A549 (cell line): ENCODE measurements around the gene TAOK3. TPM values are rescaled to one million over a fixed set of nuclear protein-coding genes. Genes with fewer than 3 reads are reported as not detected.

Experiments
- ATAC-seq, 2 experiments: fragments of 200-7000 bp in 1 of 2; fragments of >200 bp in 1 of 2; cut with Nextera tagmentation in 1 of 2; cut with Tn5 transposase in 1 of 2; 3 replicates each; pipeline versions ENCODE4 v1.8.0 to v1.9.1; 2018 to 2020; ENCODE audit warnings: mild to moderate bottlenecking in 1 of 2, moderate library complexity in 1 of 2
- CTCF ChIA-PET: fragments of 300-600 bp; sonication (Branson Sonifier 250); formaldehyde crosslinking; extraction: SDS; loops from one replicate; lab custom pipeline; 2021; ENCODE audit warnings: antibody characterized with exemption, inconsistent platforms; lab: Yijun Ruan, JAX
- POLR2A ChIA-PET: fragments of 350-600 bp; formaldehyde crosslinking; extraction: SDS; loops from one replicate; lab custom pipeline; 2021; ENCODE audit warnings: antibody characterized with exemption, inconsistent platforms; lab: Yijun Ruan, JAX
- DNase-seq, 2 experiments: peaks; one replicate each; pipeline versions ENCODE4 v3.0.0 to v3.0.0-alpha.2; 2011 to 2016; ENCODE audit warnings: low read depth in 1 of 2, low spot score in 1 of 2
- FAIRE-seq: peaks from 2 replicates; lab custom pipeline; 2011; peaks lifted over from hg19 to GRCh38; lab: Jason Lieb, UNC
- H3K27ac ChIP-seq, 2 experiments: fragments of >200 bp; sonication (Bioruptor Twin); formaldehyde crosslinking; 3 replicates each; pipeline ENCODE4 v1.5.1; 2016 to 2017
- H3K4me1 ChIP-seq: fragments of >200 bp; sonication (Bioruptor Twin); formaldehyde crosslinking; 3 replicates; pipeline ENCODE4 v1.6.1; 2016
- H3K4me2 ChIP-seq: fragments of >200 bp; sonication (Bioruptor Twin); formaldehyde crosslinking; 3 replicates; pipeline ENCODE4 v1.6.1; 2016
- H3K4me3 ChIP-seq: fragments of >200 bp; sonication (Bioruptor Twin); formaldehyde crosslinking; 3 replicates; pipeline ENCODE4 v1.5.1; 2016
- H3K9me3 ChIP-seq: fragments of >200 bp; sonication (Bioruptor Twin); formaldehyde crosslinking; 3 replicates; pipeline ENCODE4 v1.6.1; 2016
- CBX2 ChIP-seq: fragments of 200-600 bp; sonication (generic); IDR thresholded peaks from 2 replicates; pipeline ENCODE4 v1.6.1; 2016; ENCODE audit warnings: low read depth, mild to moderate bottlenecking, borderline replicate concordance
- CHD4 ChIP-seq: fragments of 200-600 bp; sonication (generic); IDR thresholded peaks from 2 replicates; pipeline ENCODE4 v1.6.1; 2016; ENCODE audit warnings: antibody characterized with exemption, mild to moderate bottlenecking, borderline replicate concordance
- EHF ChIP-seq: fragments of 250-450 bp; sonication (Bioruptor Pico); IDR thresholded peaks from 2 replicates; pipeline ENCODE4 v1.5.0; 2020; ENCODE audit warnings: mild to moderate bottlenecking
- ESRRA ChIP-seq: fragments of 150-350 bp; IDR thresholded peaks from 2 replicates; pipeline ENCODE4 v1.6.1; 2014; ENCODE audit warnings: mild to moderate bottlenecking, low read length, borderline replicate concordance
- FOSB ChIP-seq: fragments of 250-450 bp; sonication (Bioruptor Pico); IDR thresholded peaks from 2 replicates; pipeline ENCODE4 v1.5.0; 2020; ENCODE audit warnings: mild to moderate bottlenecking, moderate library complexity
- FOSL2 ChIP-seq, 2 experiments: fragments of 450-650 bp in 1 of 2; fragments of >200 bp in 1 of 2; sonication (Bioruptor Twin) in 1 of 2; formaldehyde crosslinking; IDR thresholded peaks; 2 replicates each; pipeline versions ENCODE4 v1.5.0 to v1.6.1; 2016 to 2020; ENCODE audit warnings: mild to moderate bottlenecking in 1 of 2, moderate library complexity in 1 of 2
- FOXS1 ChIP-seq: fragments of 250-450 bp; sonication (Bioruptor Pico); IDR thresholded peaks from 2 replicates; pipeline ENCODE4 v1.5.0; 2020; ENCODE audit warnings: mild to moderate bottlenecking, moderate library complexity
- GATA3 ChIP-seq: IDR thresholded peaks from 2 replicates; pipeline ENCODE4 v1.6.1; 2012; ENCODE audit warnings: borderline replicate concordance
- JUN ChIP-seq, 2 experiments: fragments of >200 bp; sonication (Bioruptor Twin); formaldehyde crosslinking; IDR thresholded peaks; 2 replicates in 1 of 2; 3 replicates in 1 of 2; pipeline ENCODE4 v1.6.1; 2016 to 2017
- JUNB ChIP-seq: fragments of >200 bp; sonication (Bioruptor Twin); formaldehyde crosslinking; IDR thresholded peaks from 2 replicates; pipeline ENCODE4 v1.6.1; 2016
- NPAS2 ChIP-seq: fragments of 250-450 bp; sonication (Bioruptor Pico); IDR thresholded peaks from 2 replicates; pipeline ENCODE4 v1.8.0; 2022; ENCODE audit warnings: mild to moderate bottlenecking, moderate library complexity, borderline replicate concordance
- PHF8 ChIP-seq: fragments of 200-600 bp; sonication (generic); IDR thresholded peaks from 2 replicates; pipeline ENCODE4 v1.6.1; 2016; ENCODE audit warnings: low read depth, mild to moderate bottlenecking, antibody characterized with exemption, moderate library complexity, borderline replicate concordance
- POLR2A ChIP-seq: IDR thresholded peaks from 2 replicates; pipeline ENCODE4 v1.6.1; 2012; ENCODE audit warnings: mild to moderate bottlenecking, low read length
- RAD21 ChIP-seq, 2 experiments: fragments of >200 bp in 1 of 2; sonication (Bioruptor Twin) in 1 of 2; formaldehyde crosslinking in 1 of 2; IDR thresholded peaks in 1 of 2; conservative IDR thresholded peaks in 1 of 2; 2 replicates in 1 of 2; 3 replicates in 1 of 2; pipeline ENCODE4 v1.6.1; 2012 to 2018; ENCODE audit warnings: inconsistent platforms in 1 of 2
- RARB ChIP-seq: fragments of 250-450 bp; sonication (Bioruptor Pico); IDR thresholded peaks from 2 replicates; pipeline ENCODE4 v1.8.0; 2021; ENCODE audit warnings: mild to moderate bottlenecking, moderate library complexity
- RCOR1 ChIP-seq: fragments of 150-350 bp; IDR thresholded peaks from 2 replicates; pipeline ENCODE4 v1.6.1; 2014; ENCODE audit warnings: antibody characterized with exemption, low read length, low read depth
- RFX5 ChIP-seq: fragments of 450-650 bp; IDR thresholded peaks from 2 replicates; pipeline ENCODE4 v1.7.1; 2014; ENCODE audit warnings: antibody characterized with exemption, mild to moderate bottlenecking, moderate library complexity
- ZNF302 ChIP-seq: fragments of 250-450 bp; sonication (Bioruptor Pico); IDR thresholded peaks from 2 replicates; pipeline ENCODE4 v1.9.0; 2021; ENCODE audit warnings: inconsistent platforms, mild to moderate bottlenecking, moderate library complexity
- WGBS: methylation state at CpG from one replicate; pipeline ENCODE4 v1.1.6; 2017; ENCODE audit errors: missing lambda C conversion rate; 5-methylcytosine and 5-hydroxymethylcytosine counted together
- polyA plus RNA-seq, 4 experiments: library from polyadenylated mRNA; depleted of rRNA in 3 of 4; stranded (reverse); fragments of >200 nt; fragmentation: RNase III in 1 of 4; extraction: RNeasy Plus Mini Kit Qiagen cat#74134 plus additional on column Dnase treatment in 1 of 4; gene quantifications; 2 replicates in 3 of 4; 3 replicates in 1 of 4; pipeline ENCODE4 v1.2.3, GENCODE V29; 2011 to 2017
- TF ChIP-seq, protein P1 (sequence below): fragments of 150-350 bp; IDR thresholded peaks from 2 replicates; pipeline ENCODE4 v1.6.1; 2014; ENCODE audit warnings: low read depth, mild to moderate bottlenecking, low read length
- TF ChIP-seq, protein P2 (sequence below): fragments of 250-450 bp; sonication (Bioruptor Pico); IDR thresholded peaks from 2 replicates; pipeline ENCODE4 v1.5.0; 2021; ENCODE audit warnings: mild to moderate bottlenecking, moderate library complexity, borderline replicate concordance
- TF ChIP-seq, protein P3 (sequence below): IDR thresholded peaks from 2 replicates; pipeline ENCODE4 v1.6.1; 2012

Gene TAOK3
- polyA plus RNA-seq, 2 of the 4 experiments (the other 2 are of a cell fraction), result 13.1 to 27.6 TPM

DNA sequence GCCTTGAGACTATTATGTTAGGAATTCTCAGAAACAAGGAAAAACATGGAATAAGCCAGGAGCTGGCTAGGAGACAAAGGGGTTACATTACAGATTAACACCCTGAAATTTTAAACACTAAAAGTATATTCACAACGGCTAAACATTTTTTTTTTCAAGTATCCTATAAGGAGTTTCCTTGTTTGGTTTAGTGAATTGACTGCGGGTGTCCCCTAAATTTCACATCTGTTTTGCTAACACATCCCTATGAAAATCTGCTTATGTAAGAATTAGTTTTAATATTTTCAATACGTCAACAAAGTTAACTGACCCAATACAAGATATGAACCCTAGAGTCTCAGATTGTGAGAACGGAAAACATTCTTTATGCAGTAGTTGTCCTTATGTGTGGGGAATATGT lies 19.0 kb downstream of the TAOK3 start (continued):
- no peak for TF ChIP-seq RARB (CRISPR knock-in tag)

DNA sequence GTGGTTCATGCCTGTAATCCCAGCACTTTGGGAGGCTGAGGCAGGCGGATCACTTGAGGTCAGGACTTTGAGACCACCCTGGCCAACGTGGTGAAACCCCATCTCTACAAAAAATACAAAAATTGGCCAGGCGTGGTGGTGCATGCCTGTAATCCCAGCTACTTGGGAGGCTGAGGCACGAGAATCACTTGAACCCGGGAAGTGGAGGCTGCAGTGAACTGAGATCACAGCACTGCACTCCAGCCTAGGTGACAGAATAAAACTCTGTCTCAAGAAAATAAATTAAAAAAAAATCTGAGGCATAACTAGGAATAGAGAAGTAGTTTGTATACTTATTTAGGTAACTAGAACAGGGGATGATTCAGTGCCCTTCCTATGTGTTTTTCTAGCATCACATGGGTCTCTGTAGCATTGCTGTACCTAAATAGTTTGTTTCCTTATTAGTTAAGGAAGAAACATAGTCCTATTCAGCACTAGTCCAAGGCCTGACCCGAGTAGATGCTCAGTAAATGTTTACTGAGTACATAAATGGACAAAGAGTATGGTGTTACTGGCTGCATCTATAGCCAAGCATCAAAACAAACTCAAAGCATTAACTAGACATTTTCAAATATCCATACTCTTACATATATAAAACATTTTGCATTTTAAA lies 21.7 kb downstream of the TAOK3 start:
- Histone ChIP-seq H3K27ac (no peak overlapping the region), H3K9me3 (no peaks in the 10 kb centered on the region), H3K4me1 (peaks cover 9% of the 10 kb centered on the region), H3K4me2 (no peak overlapping the region), H3K4me3 (no peak overlapping the region)
- ChIA-PET CTCF (interaction anchor here (1.1 to 2.1 kb wide), 3 partner anchors 20 to 25 kb away, joined by 3 to 11 read pairs (median 3); partner anchors contain the start of gene SUDS3), POLR2A (no interaction called here)
- TF ChIP-seq RARB (CRISPR knock-in tag) (no peak), POLR2A (no peak), RFX5 (no peak), ESRRA (no peak), JUN (IDR thresholded peaks at IDR 0.05) (no peak), FOSB (CRISPR knock-in tag) (no peak)
- TF ChIP-seq, protein P1, sequence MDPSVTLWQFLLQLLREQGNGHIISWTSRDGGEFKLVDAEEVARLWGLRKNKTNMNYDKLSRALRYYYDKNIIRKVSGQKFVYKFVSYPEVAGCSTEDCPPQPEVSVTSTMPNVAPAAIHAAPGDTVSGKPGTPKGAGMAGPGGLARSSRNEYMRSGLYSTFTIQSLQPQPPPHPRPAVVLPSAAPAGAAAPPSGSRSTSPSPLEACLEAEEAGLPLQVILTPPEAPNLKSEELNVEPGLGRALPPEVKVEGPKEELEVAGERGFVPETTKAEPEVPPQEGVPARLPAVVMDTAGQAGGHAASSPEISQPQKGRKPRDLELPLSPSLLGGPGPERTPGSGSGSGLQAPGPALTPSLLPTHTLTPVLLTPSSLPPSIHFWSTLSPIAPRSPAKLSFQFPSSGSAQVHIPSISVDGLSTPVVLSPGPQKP, result no peak
- FAIRE-seq, result no peak
- no peak for DNase-seq
- 66% methylated on average over 6 of the region's 6 CpGs for WGBS
- ATAC-seq, result peak in 1 of 2 experiments; percentile 38; a peak in 2 of 6 replicates

DNA sequence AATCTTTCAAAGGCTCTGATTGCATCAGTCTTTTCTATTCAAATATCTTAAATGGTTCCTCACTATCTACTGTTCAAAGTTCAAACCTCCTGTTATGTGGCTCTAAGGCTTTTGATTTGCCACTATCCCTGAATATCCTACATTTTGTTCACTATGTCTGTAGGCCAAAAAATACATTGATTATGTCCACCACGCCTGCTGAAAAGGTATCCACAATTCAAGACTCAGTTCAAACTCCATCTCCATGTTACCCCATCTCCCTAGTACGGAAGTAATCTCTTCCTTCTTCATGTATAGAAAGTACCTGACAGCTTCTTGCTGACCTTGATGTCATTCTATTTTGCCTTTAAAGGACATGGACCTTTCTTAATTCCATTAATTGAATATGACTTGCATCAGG lies 24.8 kb downstream of the TAOK3 start:
- POLR2A ChIA-PET, result no interaction called here
- DNase-seq (no peak), ATAC-seq (no peak), FAIRE-seq (no peak)
- Histone ChIP-seq H3K4me3 (no peak overlapping the region), H3K27ac (no peak overlapping the region), H3K9me3 (no peaks in the 10 kb centered on the region), H3K4me2 (no peak overlapping the region), H3K4me1 (peaks cover 6% of the 10 kb centered on the region; the same call in 2 of the 3 replicates)
- 94% methylated on average over 2 of the region's 2 CpGs for whole genome bisulfite sequencing
- TF ChIP-seq RAD21 (conservative IDR thresholded peaks at IDR 0.05 in 1 of 2, IDR thresholded peaks at IDR 0.05 in 1 of 2) (no peak), NPAS2 (no peak), RCOR1 (no peak), FOXS1 (no peak), CHD4 (no peak), PHF8 (no peak), JUNB (no peak), FOSL2 (IDR thresholded peaks at IDR 0.05) (no peak), FOSL2 (CRISPR knock-in tag; IDR thresholded peaks at IDR 0.05) (no peak), GATA3 (no peak), CBX2 (no peak), EHF (no peak), ZNF302 (CRISPR knock-in tag) (no peak)
- TF ChIP-seq, protein P2, sequence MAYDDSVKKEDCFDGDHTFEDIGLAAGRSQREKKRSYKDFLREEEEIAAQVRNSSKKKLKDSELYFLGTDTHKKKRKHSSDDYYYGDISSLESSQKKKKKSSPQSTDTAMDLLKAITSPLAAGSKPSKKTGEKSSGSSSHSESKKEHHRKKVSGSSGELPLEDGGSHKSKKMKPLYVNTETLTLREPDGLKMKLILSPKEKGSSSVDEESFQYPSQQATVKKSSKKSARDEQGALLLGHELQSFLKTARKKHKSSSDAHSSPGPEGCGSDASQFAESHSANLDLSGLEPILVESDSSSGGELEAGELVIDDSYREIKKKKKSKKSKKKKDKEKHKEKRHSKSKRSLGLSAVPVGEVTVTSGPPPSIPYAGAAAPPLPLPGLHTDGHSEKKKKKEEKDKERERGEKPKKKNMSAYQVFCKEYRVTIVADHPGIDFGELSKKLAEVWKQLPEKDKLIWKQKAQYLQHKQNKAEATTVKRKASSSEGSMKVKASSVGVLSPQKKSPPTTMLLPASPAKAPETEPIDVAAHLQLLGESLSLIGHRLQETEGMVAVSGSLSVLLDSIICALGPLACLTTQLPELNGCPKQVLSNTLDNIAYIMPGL (CRISPR knock-in tag), result no peak
- TF ChIP-seq, protein P3, sequence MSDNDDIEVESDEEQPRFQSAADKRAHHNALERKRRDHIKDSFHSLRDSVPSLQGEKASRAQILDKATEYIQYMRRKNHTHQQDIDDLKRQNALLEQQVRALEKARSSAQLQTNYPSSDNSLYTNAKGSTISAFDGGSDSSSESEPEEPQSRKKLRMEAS, result no peak
- CTCF ChIA-PET, result interaction anchor here (0.9 to 3.9 kb wide), 4 partner anchors 10 to 172 kb away, joined by 3 to 26 read pairs (median 4); partner anchors contain the start of gene SUDS3
